Measurements from ENCODE around the gene ITGA2B.

DNA sequence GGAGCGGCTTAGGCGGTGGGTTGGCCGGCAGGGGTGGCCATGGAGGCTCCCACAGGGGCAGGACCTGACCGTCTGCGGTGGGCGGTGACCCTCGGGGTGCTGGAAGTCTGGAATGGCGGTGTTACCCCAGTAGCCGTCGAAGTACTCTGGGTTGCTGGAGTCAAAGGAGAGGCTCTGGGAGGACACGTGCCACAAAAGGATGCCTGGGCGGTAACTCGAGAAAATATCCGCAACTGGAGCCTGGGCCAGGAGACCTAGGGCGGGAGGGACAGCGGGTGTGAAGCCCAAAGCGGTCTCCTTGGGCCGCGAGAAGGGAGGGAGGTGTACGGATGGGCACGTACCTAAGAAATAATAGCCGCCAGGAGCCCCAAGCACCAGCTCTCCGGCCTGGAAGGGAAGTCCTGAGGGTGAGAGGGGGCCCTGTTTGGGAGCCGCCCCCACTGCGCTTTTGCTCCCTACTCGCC, 4.6 kb downstream of the ITGA2B start:
- TF ChIP-seq GATA3 (IDR thresholded peaks at IDR 0.05; ENCODE audit: low read depth, low read length): no peak
- TF ChIP-seq GATA2 (IDR thresholded peaks at IDR 0.05; ENCODE audit: low read depth, low read length): no peak

All from SH-SY5Y (cell line).